B cell (primary cell): ENCODE measurements around the gene PRKAR1A. TPM values are rescaled to one million over a fixed set of nuclear protein-coding genes. Genes with fewer than 3 reads are reported as not detected.

Experiments
- ATAC-seq: fragments of 200-7000 bp; cut with Tn5 transposase; one replicate; pipeline ENCODE4 v1.10.0; 2021; ENCODE audit warnings: low read depth, mild to moderate bottlenecking, moderate number of reproducible peaks, moderate library complexity
- CTCF ChIA-PET: fragments of 350-600 bp; sonication (Branson Sonifier 250); formaldehyde crosslinking; loops from one replicate; lab custom pipeline; 2021; ENCODE audit warnings: antibody characterized with exemption, inconsistent platforms; lab: Charles Lee
- POLR2A ChIA-PET: fragments of 350-600 bp; sonication (Branson Sonifier 250); formaldehyde crosslinking; loops from one replicate; lab custom pipeline; 2021; ENCODE audit warnings: antibody characterized with exemption; lab: Charles Lee
- DNase-seq: peaks from one replicate; pipeline ENCODE4 v3.0.0; 2013
- H2AFZ ChIP-seq: 2 replicates; pipeline ENCODE4 v1.6.1; 2012; ENCODE audit warnings: mild to moderate bottlenecking, low read depth, low read length; ENCODE audit not compliant: insufficient read depth, poor library complexity, severe bottlenecking
- H3K27ac ChIP-seq, 2 donors: 1 replicate in 1 of 2; 2 replicates in 1 of 2; pipeline ENCODE4 v1.5.1; 2012 to 2013; ENCODE audit warnings: low read length in 2 of 2, mild to moderate bottlenecking in 2 of 2, moderate library complexity in 1 of 2
- H3K27me3 ChIP-seq, 4 experiments: fragments of 200-600 bp in 1 of 4; sonication (generic) in 1 of 4; replicated peaks in 1 of 4; 1 replicate in 2 of 4; 2 replicates in 2 of 4; pipeline versions ENCODE4 v1.6.1 to v1.7.0; 2013 to 2016; ENCODE audit warnings: low read length in 3 of 4, mild to moderate bottlenecking in 2 of 4, mixed read lengths in 1 of 4, moderate library complexity in 1 of 4; ENCODE audit not compliant: insufficient read depth in 4 of 4, control insufficient read depth in 3 of 4; ENCODE audit errors: control extremely low read depth in 1 of 4
- H3K36me3 ChIP-seq, 2 experiments: replicated peaks in 1 of 2; 1 replicate in 1 of 2; 2 replicates in 1 of 2; pipeline versions ENCODE4 v1.6.1 to v1.7.1; 2013; ENCODE audit warnings: low read length in 1 of 2; ENCODE audit not compliant: insufficient read depth in 2 of 2, control insufficient read depth in 1 of 2; ENCODE audit errors: control extremely low read depth in 1 of 2, extremely low read depth in 1 of 2
- H3K4me1 ChIP-seq, 2 donors: fragments of 200-600 bp in 1 of 2; sonication (generic) in 1 of 2; 1 replicate in 1 of 2; 2 replicates in 1 of 2; pipeline versions ENCODE4 v1.5.1 to v1.6.1; 2013 to 2017; ENCODE audit warnings: low read length in 2 of 2; ENCODE audit not compliant: control insufficient read depth in 2 of 2, insufficient read depth in 2 of 2
- H3K4me2 ChIP-seq: replicated peaks from 2 replicates; pipeline ENCODE3; 2012; ENCODE audit warnings: mild to moderate bottlenecking, low read depth, low read length; ENCODE audit not compliant: poor library complexity, severe bottlenecking
- H3K4me3 ChIP-seq, 5 experiments: fragments of 200-600 bp in 1 of 5; sonication (generic) in 1 of 5; 1 replicate in 3 of 5; 2 replicates in 2 of 5; pipeline versions ENCODE4 v1.5.1 to v1.7.0; 2011 to 2016; ENCODE audit warnings: low read length in 4 of 5, mild to moderate bottlenecking in 4 of 5, low read depth in 2 of 5, control low read depth in 1 of 5, moderate library complexity in 1 of 5; ENCODE audit not compliant: insufficient read depth in 1 of 5; ENCODE audit errors: control extremely low read depth in 1 of 5, extremely low read depth in 1 of 5
- H3K79me2 ChIP-seq: fragments of 200-600 bp; sonication (generic); one replicate; pipeline ENCODE4 v1.6.0; 2016; ENCODE audit warnings: low read length; ENCODE audit not compliant: control insufficient read depth, insufficient read depth
- H3K9ac ChIP-seq: fragments of 200-600 bp; sonication (generic); 2 replicates; pipeline ENCODE4 v1.6.1; 2017; ENCODE audit warnings: mild to moderate bottlenecking, low read length, moderate library complexity
- H3K9me3 ChIP-seq, 3 donors: one replicate each; pipeline versions ENCODE4 v1.6.1 to v1.7.1; 2013; ENCODE audit warnings: low read length in 2 of 3; ENCODE audit not compliant: control insufficient read depth in 2 of 3, insufficient read depth in 1 of 3; ENCODE audit errors: control extremely low read depth in 1 of 3
- H4K20me1 ChIP-seq: 2 replicates; pipeline ENCODE4 v1.6.0; 2012; ENCODE audit warnings: mild to moderate bottlenecking, low read length; ENCODE audit not compliant: insufficient read depth, control insufficient read depth, poor library complexity, severe bottlenecking
- H3K27ac Mint-ChIP-seq: one replicate; pipeline ENCODE4 v1.8.0; 2021; ENCODE audit warnings: mixed read lengths
- H3K27me3 Mint-ChIP-seq: one replicate; pipeline ENCODE4 v1.8.0; 2021; ENCODE audit warnings: mixed read lengths
- H3K4me1 Mint-ChIP-seq: one replicate; pipeline ENCODE4 v1.8.0; 2021; ENCODE audit warnings: mixed read lengths
- H3K4me3 Mint-ChIP-seq: one replicate; pipeline ENCODE4 v1.8.0; 2021; ENCODE audit warnings: mixed read lengths
- H3K9me3 Mint-ChIP-seq: one replicate; pipeline ENCODE4 v1.8.0; 2022; ENCODE audit warnings: mixed read lengths; ENCODE audit not compliant: insufficient read depth
- CTCF ChIP-seq: fragments of 200-600 bp; IDR thresholded peaks from one replicate; pipeline ENCODE4 v1.8.0; 2022; ENCODE audit warnings: antibody characterized with exemption, mild to moderate bottlenecking
- EZH2 ChIP-seq: IDR thresholded peaks from 2 replicates; pipeline ENCODE4 v1.6.1; 2012; ENCODE audit warnings: borderline replicate concordance, low read depth, mild to moderate bottlenecking, moderate library complexity, low read length; ENCODE audit not compliant: insufficient read depth, poor library complexity, severe bottlenecking
- WGBS: methylation state at CpG from one replicate; pipeline ENCODE4 v1.1.5; 2013; ENCODE audit warnings: missing lambda C conversion rate; ENCODE audit not compliant: insufficient coverage; 5-methylcytosine and 5-hydroxymethylcytosine counted together
- intact Hi-C: fragments of 100-400 bp; cut with micrococcal nuclease; formaldehyde crosslinking; loops from one replicate; pipeline ENCODE4 v1.10.0; 2022
- polyA plus RNA-seq: library from polyadenylated mRNA; depleted of rRNA; stranded (reverse); fragments of >200 nt; gene quantifications from 2 replicates; pipeline ENCODE4 v1.2.3, GENCODE V29; 2012
- total RNA-seq, 2 donors: library from RNA; stranded (reverse); fragments of 120-200 nt in 1 of 2; gene quantifications; 1 replicate in 1 of 2; 2 replicates in 1 of 2; pipeline versions ENCODE4 v1.2.3 to v1.2.4, GENCODE V29; 2013 to 2022

The PRKAR1A gene
- total and polyA plus RNA-seq, 2 donors (not counting 1 experiment from before 2014, with no cell fraction given) = 63.1 to 296 TPM

GRCh38 chr17:68577497-68577821, 65.2 kb downstream of the PRKAR1A start:
- no peaks in the 10 kb centered on the region for H3K4me1 ChIP-seq
- ChIA-PET CTCF (no interaction called here), POLR2A (no interaction called here)
- H3K36me3 ChIP-seq = no peaks in the 10 kb centered on the region
- H3K79me2 ChIP-seq = no peaks in the 10 kb centered on the region
- intact Hi-C loops = no loop called here
- H3K9me3 ChIP-seq = no peaks in the 10 kb centered on the region
- no CpG with 5 or more reads among the region's 3 CpGs for WGBS
- no peak overlapping the region for H2AFZ ChIP-seq
- H3K4me3 ChIP-seq = no peak overlapping the region
- ATAC-seq (no peak), DNase-seq (no peak)
- TF ChIP-seq EZH2 (no peak), CTCF (no peak)
- Mint-ChIP-seq H3K27ac (no peak overlapping the region), H3K4me1 (no peaks in the 10 kb centered on the region), H3K4me3 (no peak overlapping the region), H3K9me3 (no peaks in the 10 kb centered on the region), H3K27me3 (peaks cover 15% of the 10 kb centered on the region)
- peaks cover 0 to 3% (median 0%) of the 10 kb centered on the region in 4 experiments for H3K27me3 ChIP-seq
- no peak overlapping the region for H3K4me2 ChIP-seq
- no peak overlapping the region for H3K9ac ChIP-seq
- no peaks in the 10 kb centered on the region for H4K20me1 ChIP-seq
- no peak overlapping the region for H3K27ac ChIP-seq

- ATAC-seq (no peak), DNase-seq (no peak)
- Mint-ChIP-seq H3K4me3 (no peak overlapping the region), H3K4me1 (no peaks in the 10 kb centered on the region), H3K9me3 (no peaks in the 10 kb centered on the region), H3K27ac (no peak overlapping the region), H3K27me3 (peaks cover 19% of the 10 kb centered on the region)
- Histone ChIP-seq H3K9ac (no peak overlapping the region), H3K36me3 (no peaks in the 10 kb centered on the region), H3K9me3 (no peaks in the 10 kb centered on the region), H3K27me3 (peaks cover 0 to 3% (median 0%) of the 10 kb centered on the region in 4 experiments), H3K27ac (no peak overlapping the region), H3K4me3 (no peak overlapping the region), H3K4me1 (no peaks in the 10 kb centered on the region), H3K79me2 (no peaks in the 10 kb centered on the region), H3K4me2 (no peak overlapping the region), H2AFZ (no peak overlapping the region), H4K20me1 (no peaks in the 10 kb centered on the region)
- WGBS = 80% methylated on average over 1 of the region's 3 CpGs
- intact Hi-C loops = no loop called here
- ChIA-PET POLR2A (no interaction called here), CTCF (no interaction called here)
- TF ChIP-seq CTCF = no peak
- TF ChIP-seq EZH2 = no peak
Measured at GRCh38 chr17:68578236-68578635, 66.0 kb downstream of the PRKAR1A start.
